ENCODE data around the gene PYURF. TPM values are rescaled to one million over a fixed set of nuclear protein-coding genes. Genes with fewer than 3 reads are reported as not detected.
"Not testable (repeated sequence)": the region's sequence is repeated elsewhere in the genome, so short reads cannot be mapped to it uniquely, and the experiment has no call there.

PYURF gene
- total RNA-seq, 1 experiment from 2014 or later, result 45.3 TPM

- TF ChIP-seq KAT7 (CRISPR knock-in tag; IDR thresholded peaks at IDR 0.05; ENCODE audit: borderline replicate concordance) (no peak), FOXJ3 (CRISPR knock-in tag; IDR thresholded peaks at IDR 0.05; ENCODE audit: borderline replicate concordance) (no peak), GABPB1 (CRISPR knock-in tag; IDR thresholded peaks at IDR 0.05) (no peak), NFATC4 (CRISPR knock-in tag; IDR thresholded peaks at IDR 0.05) (no peak), ZMAT4 (CRISPR knock-in tag; IDR thresholded peaks at IDR 0.05) (no peak), NR1H2 (CRISPR knock-in tag; IDR thresholded peaks at IDR 0.05) (no peak), SP1 (CRISPR knock-in tag; conservative IDR thresholded peaks at IDR 0.05) (no peak), NR3C1 (CRISPR knock-in tag; conservative IDR thresholded peaks at IDR 0.05; ENCODE audit: low read depth) (no peak)
These were observed 26.2 kb upstream of the PYURF start (continued) for GRCh38 chr4:88549815-88550214.

GRCh38 chr4:88539322-88540068 is 15.9 kb upstream of the PYURF start:
- CTCF ChIA-PET, result interaction anchor here (0.6 to 2.9 kb wide), 42 partner anchors 8 to 484 kb away, joined by 3 to 69 read pairs (median 4); partner anchors contain the start of gene PYURF
- H3K27ac Mint-ChIP-seq; H3K4me3 Mint-ChIP-seq; H3K27me3 Mint-ChIP-seq (ENCODE audit: low read depth); H3K36me3 Mint-ChIP-seq; H3K9me3 Mint-ChIP-seq: not testable (repeated sequence)
- H3K4me1 Mint-ChIP-seq, result peaks cover 31% of the 10 kb centered on the region
- DNase-seq (ENCODE audit: low spot score) (peak; percentile 80), ATAC-seq (peak; percentile 75)
- TF ChIP-seq CTCF (IDR thresholded peaks at IDR 0.05), result peak; percentile 69
- POLR2A ChIA-PET, result interaction anchor here (0.8 to 1.2 kb wide), 2 partner anchors 111 to 120 kb away, joined by 3 to 5 read pairs; no protein-coding TSS in a partner anchor

DNA sequence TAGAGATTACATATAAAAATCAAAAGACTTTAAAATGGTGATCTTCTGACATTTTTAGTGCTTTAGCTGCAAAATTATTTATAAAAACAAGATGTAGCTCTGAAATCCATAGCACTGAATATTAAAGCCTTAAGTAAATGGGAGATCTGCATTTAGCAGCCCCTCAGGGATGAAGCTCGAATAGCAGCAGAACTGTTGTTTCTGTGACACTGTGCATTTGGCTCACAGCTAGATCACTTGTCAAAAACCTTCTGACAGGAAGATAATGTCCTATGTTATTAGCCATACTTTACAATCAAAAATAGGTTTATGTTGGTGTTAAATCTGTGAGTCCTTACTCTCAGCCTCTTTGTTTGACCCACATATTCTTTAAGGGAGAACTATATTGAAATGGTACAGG is 14.1 kb upstream of the PYURF start:
- ChIA-PET CTCF (interaction anchor here (0.8 to 1.5 kb wide), 2 partner anchors 61 to 121 kb away, joined by 3 read pairs; no protein-coding TSS in a partner anchor), POLR2A (no interaction called here)
- ATAC-seq, result no peak
- Mint-ChIP-seq H3K4me3 (no peak overlapping the region), H3K27me3 (ENCODE audit: low read depth) (0 out of 2 replicates have a peak, but pooled peaks cover 2% of the 10 kb centered on the region), H3K9me3 (no peaks in the 10 kb centered on the region), H3K4me1 (peaks cover 49% of the 10 kb centered on the region), H3K36me3 (no peaks in the 10 kb centered on the region), H3K27ac (no peak overlapping the region)
- DNase-seq (ENCODE audit: low spot score), result no peak
- no peak for TF ChIP-seq IRF2 (CRISPR knock-in tag; IDR thresholded peaks at IDR 0.05; ENCODE audit: borderline replicate concordance, low read depth)
- TF ChIP-seq ZMAT4 (CRISPR knock-in tag; IDR thresholded peaks at IDR 0.05), result no peak
- TF ChIP-seq ZNF512 (CRISPR knock-in tag; IDR thresholded peaks at IDR 0.05; ENCODE audit: borderline replicate concordance), result no peak
- TF ChIP-seq CTCF (IDR thresholded peaks at IDR 0.05), result no peak
- TF ChIP-seq ATF2 (CRISPR knock-in tag; IDR thresholded peaks at IDR 0.05; ENCODE audit: borderline replicate concordance, low read depth), result no peak
- TF ChIP-seq ZNF423 (CRISPR knock-in tag; IDR thresholded peaks at IDR 0.05), result no peak
- TF ChIP-seq, protein P1, sequence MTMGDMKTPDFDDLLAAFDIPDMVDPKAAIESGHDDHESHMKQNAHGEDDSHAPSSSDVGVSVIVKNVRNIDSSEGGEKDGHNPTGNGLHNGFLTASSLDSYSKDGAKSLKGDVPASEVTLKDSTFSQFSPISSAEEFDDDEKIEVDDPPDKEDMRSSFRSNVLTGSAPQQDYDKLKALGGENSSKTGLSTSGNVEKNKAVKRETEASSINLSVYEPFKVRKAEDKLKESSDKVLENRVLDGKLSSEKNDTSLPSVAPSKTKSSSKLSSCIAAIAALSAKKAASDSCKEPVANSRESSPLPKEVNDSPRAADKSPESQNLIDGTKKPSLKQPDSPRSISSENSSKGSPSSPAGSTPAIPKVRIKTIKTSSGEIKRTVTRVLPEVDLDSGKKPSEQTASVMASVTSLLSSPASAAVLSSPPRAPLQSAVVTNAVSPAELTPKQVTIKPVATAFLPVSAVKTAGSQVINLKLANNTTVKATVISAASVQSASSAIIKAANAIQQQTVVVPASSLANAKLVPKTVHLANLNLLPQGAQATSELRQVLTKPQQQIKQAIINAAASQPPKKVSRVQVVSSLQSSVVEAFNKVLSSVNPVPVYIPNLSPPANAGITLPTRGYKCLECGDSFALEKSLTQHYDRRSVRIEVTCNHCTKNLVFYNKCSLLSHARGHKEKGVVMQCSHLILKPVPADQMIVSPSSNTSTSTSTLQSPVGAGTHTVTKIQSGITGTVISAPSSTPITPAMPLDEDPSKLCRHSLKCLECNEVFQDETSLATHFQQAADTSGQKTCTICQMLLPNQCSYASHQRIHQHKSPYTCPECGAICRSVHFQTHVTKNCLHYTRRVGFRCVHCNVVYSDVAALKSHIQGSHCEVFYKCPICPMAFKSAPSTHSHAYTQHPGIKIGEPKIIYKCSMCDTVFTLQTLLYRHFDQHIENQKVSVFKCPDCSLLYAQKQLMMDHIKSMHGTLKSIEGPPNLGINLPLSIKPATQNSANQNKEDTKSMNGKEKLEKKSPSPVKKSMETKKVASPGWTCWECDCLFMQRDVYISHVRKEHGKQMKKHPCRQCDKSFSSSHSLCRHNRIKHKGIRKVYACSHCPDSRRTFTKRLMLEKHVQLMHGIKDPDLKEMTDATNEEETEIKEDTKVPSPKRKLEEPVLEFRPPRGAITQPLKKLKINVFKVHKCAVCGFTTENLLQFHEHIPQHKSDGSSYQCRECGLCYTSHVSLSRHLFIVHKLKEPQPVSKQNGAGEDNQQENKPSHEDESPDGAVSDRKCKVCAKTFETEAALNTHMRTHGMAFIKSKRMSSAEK (CRISPR knock-in tag; IDR thresholded peaks at IDR 0.05; ENCODE audit: borderline replicate concordance), result no peak
- no peak for TF ChIP-seq GTF2I (CRISPR knock-in tag; conservative IDR thresholded peaks at IDR 0.05)
- TF ChIP-seq TEAD4 (CRISPR knock-in tag; IDR thresholded peaks at IDR 0.05), result no peak
- TF ChIP-seq RORB (CRISPR knock-in tag; IDR thresholded peaks at IDR 0.05), result no peak
- TF ChIP-seq ZNF396 (CRISPR knock-in tag; IDR thresholded peaks at IDR 0.05; ENCODE audit: borderline replicate concordance), result no peak
- no peak for TF ChIP-seq RELA (CRISPR knock-in tag; IDR thresholded peaks at IDR 0.05; ENCODE audit: borderline replicate concordance)

Measured in WTC11 (cell line).